Nephron (organoid): Measurements from ENCODE around the gene USH1G.

Experiments
- H3K27ac Mint-ChIP-seq, 3 experiments: 2 replicates each; pipeline ENCODE4 v1.8.0; 2020; ENCODE audit warnings: mixed read lengths in 3 of 3, mild to moderate bottlenecking in 2 of 3, moderate library complexity in 1 of 3
- H3K27me3 Mint-ChIP-seq: 2 replicates; pipeline ENCODE4 v1.8.0; 2021; ENCODE audit warnings: low read depth, mild to moderate bottlenecking, moderate library complexity, mixed read lengths
- H3K36me3 Mint-ChIP-seq: 2 replicates; pipeline ENCODE4 v1.8.0; 2020; ENCODE audit warnings: low read depth, mixed read lengths
- H3K4me1 Mint-ChIP-seq: 2 replicates; pipeline ENCODE4 v1.8.0; 2020; ENCODE audit warnings: mixed read lengths
- H3K4me3 Mint-ChIP-seq, 3 experiments: 2 replicates each; pipeline ENCODE4 v1.8.0; 2020; ENCODE audit warnings: mild to moderate bottlenecking in 3 of 3, mixed read lengths in 3 of 3, moderate library complexity in 2 of 3
- H3K9me3 Mint-ChIP-seq: 2 replicates; pipeline ENCODE4 v1.8.0; 2020; ENCODE audit warnings: mixed read lengths
- CTCF ChIP-seq, 3 experiments: fragments of 200-600 bp; sonication (generic); IDR thresholded peaks; one replicate each; pipeline ENCODE4 v1.5.0; 2021; ENCODE audit warnings: antibody characterized with exemption in 3 of 3; ENCODE audit not compliant: unreplicated experiment in 3 of 3

Gene USH1G

GRCh38 chr17:74937064-74938051, 14.3 kb upstream of the USH1G start:
- no peaks in the 10 kb centered on the region for H3K9me3 Mint-ChIP-seq
- TF ChIP-seq CTCF (IDR thresholded peaks at IDR 0.05; ENCODE audit: unreplicated experiment in 3 of 3), result no peak
- no peak overlapping the region for H3K27ac Mint-ChIP-seq
- no peaks in the 10 kb centered on the region for H3K4me1 Mint-ChIP-seq
- H3K4me3 Mint-ChIP-seq, result no peak overlapping the region
- peaks cover 95% of the 10 kb centered on the region for H3K27me3 Mint-ChIP-seq
- no peaks in the 10 kb centered on the region for H3K36me3 Mint-ChIP-seq

GRCh38 chr17:74936470-74936799, 13.4 kb upstream of the USH1G start:
- Mint-ChIP-seq H3K27ac (no peak overlapping the region), H3K4me1 (no peaks in the 10 kb centered on the region), H3K4me3 (no peak overlapping the region), H3K27me3 (peaks cover 95% of the 10 kb centered on the region), H3K36me3 (no peaks in the 10 kb centered on the region), H3K9me3 (no peaks in the 10 kb centered on the region)
- TF ChIP-seq CTCF (IDR thresholded peaks at IDR 0.05; ENCODE audit: unreplicated experiment in 3 of 3), result no peak

GRCh38 chr17:74935585-74936469, 12.8 kb upstream of the USH1G start, which contains the start of gene OTOP3:
Gene OTOP3 (plus strand): TSS chr17:74935898. CDS start chr17:74935922, 24 bp downstream.
- no peak for TF ChIP-seq CTCF (IDR thresholded peaks at IDR 0.05; ENCODE audit: unreplicated experiment in 3 of 3)
- Mint-ChIP-seq H3K36me3 (no peaks in the 10 kb centered on the region), H3K9me3 (no peaks in the 10 kb centered on the region), H3K4me1 (no peaks in the 10 kb centered on the region), H3K27me3 (peaks cover 97% of the 10 kb centered on the region), H3K27ac (no peak within 1 kb of the TSS), H3K4me3 (no peak within 1 kb of the TSS)

- TF ChIP-seq CTCF (IDR thresholded peaks at IDR 0.05; ENCODE audit: unreplicated experiment in 3 of 3), result no peak
- Mint-ChIP-seq H3K9me3 (no peaks in the 10 kb centered on the region), H3K4me3 (no peak overlapping the region), H3K27me3 (peaks cover 97% of the 10 kb centered on the region), H3K4me1 (no peaks in the 10 kb centered on the region), H3K27ac (no peak overlapping the region), H3K36me3 (no peaks in the 10 kb centered on the region)
These were observed 12.0 kb upstream of the USH1G start for GRCh38 chr17:74935048-74935447.

- H3K27me3 Mint-ChIP-seq, result peaks cover 99% of the 10 kb centered on the region
- H3K9me3 Mint-ChIP-seq, result no peaks in the 10 kb centered on the region
- no peaks in the 10 kb centered on the region for H3K4me1 Mint-ChIP-seq
- no peak overlapping the region for H3K4me3 Mint-ChIP-seq
- no peaks in the 10 kb centered on the region for H3K36me3 Mint-ChIP-seq
- H3K27ac Mint-ChIP-seq, result no peak overlapping the region
- no peak for TF ChIP-seq CTCF (IDR thresholded peaks at IDR 0.05; ENCODE audit: unreplicated experiment in 3 of 3)
These were observed 7.5 kb upstream of the USH1G start for GRCh38 chr17:74930535-74931036.
